ENCODE data around the gene MFSD8.

DNA sequence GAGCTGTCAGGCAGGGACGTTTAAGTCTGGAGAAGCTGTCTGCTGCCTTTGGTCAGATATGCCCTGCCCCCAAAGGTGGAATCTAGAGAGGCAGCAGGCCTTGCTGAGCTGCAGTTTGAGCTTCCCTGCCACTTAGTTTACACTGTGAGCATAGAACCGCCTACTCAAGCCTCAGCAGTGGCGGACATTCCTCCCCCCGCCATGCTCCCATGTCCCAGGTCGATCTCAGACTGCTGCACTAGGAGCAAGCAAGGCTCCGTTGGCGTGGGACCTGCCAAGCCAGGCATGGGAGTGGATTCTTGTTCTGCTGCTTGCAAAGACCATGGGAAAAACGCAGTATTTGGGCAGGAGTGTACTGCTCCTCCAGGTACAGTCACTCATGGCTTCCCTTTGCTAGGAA is 59.9 kb downstream of the MFSD8 start:
- TF ChIP-seq, protein P1, sequence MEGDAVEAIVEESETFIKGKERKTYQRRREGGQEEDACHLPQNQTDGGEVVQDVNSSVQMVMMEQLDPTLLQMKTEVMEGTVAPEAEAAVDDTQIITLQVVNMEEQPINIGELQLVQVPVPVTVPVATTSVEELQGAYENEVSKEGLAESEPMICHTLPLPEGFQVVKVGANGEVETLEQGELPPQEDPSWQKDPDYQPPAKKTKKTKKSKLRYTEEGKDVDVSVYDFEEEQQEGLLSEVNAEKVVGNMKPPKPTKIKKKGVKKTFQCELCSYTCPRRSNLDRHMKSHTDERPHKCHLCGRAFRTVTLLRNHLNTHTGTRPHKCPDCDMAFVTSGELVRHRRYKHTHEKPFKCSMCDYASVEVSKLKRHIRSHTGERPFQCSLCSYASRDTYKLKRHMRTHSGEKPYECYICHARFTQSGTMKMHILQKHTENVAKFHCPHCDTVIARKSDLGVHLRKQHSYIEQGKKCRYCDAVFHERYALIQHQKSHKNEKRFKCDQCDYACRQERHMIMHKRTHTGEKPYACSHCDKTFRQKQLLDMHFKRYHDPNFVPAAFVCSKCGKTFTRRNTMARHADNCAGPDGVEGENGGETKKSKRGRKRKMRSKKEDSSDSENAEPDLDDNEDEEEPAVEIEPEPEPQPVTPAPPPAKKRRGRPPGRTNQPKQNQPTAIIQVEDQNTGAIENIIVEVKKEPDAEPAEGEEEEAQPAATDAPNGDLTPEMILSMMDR (IDR thresholded peaks at IDR 0.05): no peak
- TF ChIP-seq POLR2AphosphoS5 (IDR thresholded peaks at IDR 0.05): no peak

Measured in sigmoid colon (tissue), 4 donors.